ENCODE results near the gene FAM118A.

- TF ChIP-seq CTCF (IDR thresholded peaks at IDR 0.05) (no peak), POLR2A (IDR thresholded peaks at IDR 0.05) (no peak)
Observed at GRCh38 chr22:45285263-45286058, 24.3 kb upstream of the FAM118A start.
